Right lobe of liver (tissue), 6 donors: ENCODE results near the gene LRBA. TPM values are rescaled to one million over a fixed set of nuclear protein-coding genes. Genes with fewer than 3 reads are reported as not detected.

ENCODE experiments used
- ATAC-seq, 4 donors: fragments of 200-7000 bp; cut with Tn5 transposase; one replicate each; pipeline ENCODE4 v1.9.1; 2020; ENCODE audit warnings: mild to moderate bottlenecking in 4 of 4, moderate library complexity in 4 of 4
- DNase-seq, 3 donors: peaks; one replicate each; pipeline ENCODE4 v3.0.0-alpha.2; 2020
- H3K27ac ChIP-seq, 3 donors: fragments of 200-600 bp; one replicate each; pipeline ENCODE4 v1.8.0; 2022
- H3K27me3 ChIP-seq, 2 donors: fragments of 200-600 bp; one replicate each; pipeline ENCODE4 v1.8.0; 2022
- H3K36me3 ChIP-seq, 4 donors: fragments of 200-600 bp; sonication (generic) in 1 of 4; one replicate each; pipeline versions ENCODE4 v1.5.1 to v1.8.0; 2017 to 2022; ENCODE audit warnings: control low read depth in 1 of 4
- H3K4me1 ChIP-seq, 4 donors: fragments of 200-600 bp; sonication (generic) in 1 of 4; one replicate each; pipeline versions ENCODE4 v1.5.1 to v1.8.0; 2017 to 2022; ENCODE audit warnings: control low read depth in 1 of 4
- H3K4me3 ChIP-seq, 3 donors: fragments of 200-600 bp; one replicate each; pipeline ENCODE4 v1.8.0; 2022
- H3K9me3 ChIP-seq, 4 donors: fragments of 200-600 bp; sonication (generic) in 1 of 4; one replicate each; pipeline versions ENCODE4 v1.5.1 to v1.8.0; 2017 to 2022; ENCODE audit warnings: control low read depth in 1 of 4
- CTCF ChIP-seq, 4 donors: fragments of 200-600 bp in 3 of 4; fragments of 450-650 bp in 1 of 4; IDR thresholded peaks; one replicate each; pipeline versions ENCODE4 v1.5.1 to v1.8.0; 2016 to 2022; ENCODE audit warnings: antibody characterized with exemption in 4 of 4, mild to moderate bottlenecking in 2 of 4
- POLR2A ChIP-seq: fragments of 450-650 bp; IDR thresholded peaks from one replicate; pipeline ENCODE4 v1.6.1; 2017; ENCODE audit warnings: antibody characterized with exemption, mild to moderate bottlenecking
- whole genome bisulfite sequencing: methylation state at CpG from one replicate; pipeline ENCODE4 v1.1.6; 2018; ENCODE audit warnings: low coverage, low lambda C conversion rate; ENCODE audit not compliant: insufficient coverage; ENCODE audit errors: missing lambda C conversion rate; 5-methylcytosine and 5-hydroxymethylcytosine counted together
- intact Hi-C, 2 donors: fragments of 100-400 bp; cut with DNase I; formaldehyde crosslinking; loops; one replicate each; pipeline versions ENCODE4 v1.11.2 to v1.14.1; 2022
- total RNA-seq, 6 experiments: library from RNA; depleted of rRNA in 2 of 6; stranded (reverse); fragments of >200 nt in 2 of 6; fragmentation: NEBNext Ultra II Directional in 3 of 6; extraction: Animal tissue kit (Norgen Biotek cat#: 25700) in 3 of 6; gene quantifications; one replicate each; pipeline versions ENCODE4 v1.1.0 to v1.2.4, GENCODE V29; 2016 to 2023
- donor health status: DM: no; HTN: yes; CAD: no.
- donor health status: DM: no; HTN: no; CAD: no.
- donor health status: DM: no; HTN: no; CAD: no.
- donor health status: DM: no; HTN: yes; CAD: no.
- donor health status: DM: no; HTN: yes; CAD: no.

Gene LRBA
- total RNA-seq, 6 experiments from 2014 or later: 18.9 to 48.1 (median 24.5) TPM

- Histone ChIP-seq H3K4me3 (no peak overlapping the region), H3K36me3 (no peaks in the 10 kb centered on the region), H3K4me1 (no peaks in the 10 kb centered on the region), H3K9me3 (no peaks in the 10 kb centered on the region), H3K27me3 (no peaks in the 10 kb centered on the region), H3K27ac (no peak overlapping the region)
- TF ChIP-seq POLR2A: no peak
- no peak for TF ChIP-seq CTCF (IDR thresholded peaks at IDR 0.05)
- intact Hi-C loops: no loop called here
- no peak for DNase-seq
- WGBS: 60% methylated on average over 1 of the region's 1 CpG
- peak in 1 of 4 donors; percentile 33 for ATAC-seq
These were observed 635.6 kb downstream of the LRBA start for GRCh38 chr4:150379454-150379853.

- intact Hi-C loops: no loop called here
- 92% methylated on average over 4 of the region's 4 CpGs for WGBS
- Histone ChIP-seq H3K27ac (no peak overlapping the region), H3K4me1 (no peaks in the 10 kb centered on the region), H3K4me3 (no peak overlapping the region), H3K36me3 (no peaks in the 10 kb centered on the region), H3K9me3 (no peaks in the 10 kb centered on the region), H3K27me3 (no peaks in the 10 kb centered on the region)
- no peak for TF ChIP-seq CTCF (IDR thresholded peaks at IDR 0.05)
- TF ChIP-seq POLR2A: no peak
- DNase-seq (no peak), ATAC-seq (no peak)
These were observed 640.1 kb downstream of the LRBA start for GRCh38 chr4:150375025-150375424.

GRCh38 chr4:150371869-150372268, 643.2 kb downstream of the LRBA start:
- Histone ChIP-seq H3K27ac (no peak overlapping the region), H3K4me3 (no peak overlapping the region), H3K9me3 (no peaks in the 10 kb centered on the region), H3K27me3 (no peaks in the 10 kb centered on the region), H3K36me3 (no peaks in the 10 kb centered on the region), H3K4me1 (no peaks in the 10 kb centered on the region)
- intact Hi-C loops: no loop called here
- no peak for ATAC-seq
- TF ChIP-seq POLR2A: no peak
- no peak for TF ChIP-seq CTCF (IDR thresholded peaks at IDR 0.05)
- DNase-seq: no peak
- WGBS: 100% methylated on average over 1 of the region's 1 CpG

- intact Hi-C loops: no loop called here
- no peak for TF ChIP-seq POLR2A
- no peak for TF ChIP-seq CTCF (IDR thresholded peaks at IDR 0.05)
- Histone ChIP-seq H3K36me3 (no peaks in the 10 kb centered on the region), H3K27ac (no peak overlapping the region), H3K27me3 (no peaks in the 10 kb centered on the region), H3K4me1 (no peaks in the 10 kb centered on the region), H3K9me3 (no peaks in the 10 kb centered on the region), H3K4me3 (no peak overlapping the region)
- DNase-seq: no peak
- no peak for ATAC-seq
- WGBS: 95% methylated on average over 3 of the region's 3 CpGs
These were observed 645.4 kb downstream of the LRBA start for GRCh38 chr4:150369434-150370380.
